HepG2 (cell line): Measurements from ENCODE around the gene MPZL3. TPM values are rescaled to one million over a fixed set of nuclear protein-coding genes. Genes with fewer than 3 reads are reported as not detected.

Source experiments
- AKAP8 ChIP-seq: sonication (generic); formaldehyde crosslinking; IDR thresholded peaks from 2 replicates; pipeline ENCODE4 v1.5.1; 2020; ENCODE audit warnings: mild to moderate bottlenecking, missing genetic modification reagents
- FOXJ3 ChIP-seq: sonication (generic); formaldehyde crosslinking; IDR thresholded peaks from 2 replicates; pipeline ENCODE4 v1.4.0; 2020; ENCODE audit warnings: missing genetic modification reagents, mild to moderate bottlenecking, borderline replicate concordance
- MLXIP ChIP-seq: sonication (generic); formaldehyde crosslinking; IDR thresholded peaks from 2 replicates; pipeline ENCODE4 v1.9.0; 2021; ENCODE audit warnings: missing genetic modification reagents, borderline replicate concordance
- NFYB ChIP-seq: sonication (generic); formaldehyde crosslinking; IDR thresholded peaks from 2 replicates; pipeline ENCODE4 v1.4.0; 2020; ENCODE audit warnings: missing genetic modification reagents
- PRDM15 ChIP-seq: sonication (generic); formaldehyde crosslinking; IDR thresholded peaks from 2 replicates; pipeline ENCODE4 v1.4.0; 2020; ENCODE audit warnings: missing genetic modification reagents
- REST ChIP-seq, 2 experiments: IDR thresholded peaks; 2 replicates each; pipeline ENCODE4 v1.6.1; 2011 to 2012; ENCODE audit warnings: low read length in 2 of 2, borderline replicate concordance in 1 of 2, low read depth in 1 of 2, mild to moderate bottlenecking in 1 of 2, moderate library complexity in 1 of 2
- ZGPAT ChIP-seq: IDR thresholded peaks from 2 replicates; pipeline ENCODE4 v1.6.1; 2016; ENCODE audit warnings: mild to moderate bottlenecking
- ZNF280D ChIP-seq: sonication (generic); formaldehyde crosslinking; IDR thresholded peaks from 2 replicates; pipeline ENCODE4 v1.5.1; 2020; ENCODE audit warnings: mild to moderate bottlenecking, missing genetic modification reagents
- ZNF550 ChIP-seq: sonication (generic); formaldehyde crosslinking; IDR thresholded peaks from 2 replicates; pipeline ENCODE4 v1.4.0; 2020; ENCODE audit warnings: mild to moderate bottlenecking, missing genetic modification reagents, borderline replicate concordance
- ZNF598 ChIP-seq: sonication (generic); formaldehyde crosslinking; IDR thresholded peaks from 2 replicates; pipeline ENCODE4 v1.5.1; 2020; ENCODE audit warnings: mild to moderate bottlenecking, missing genetic modification reagents, borderline replicate concordance
- polyA plus RNA-seq, 8 experiments: library from polyadenylated mRNA; depleted of rRNA in 3 of 8; stranded (reverse) in 7 of 8; unstranded in 1 of 8; fragments of >200 nt; fragmentation: Illumina TruSeq in 4 of 8; extraction: Trizol in 4 of 8; gene quantifications; 2 replicates each; pipeline versions ENCODE4 v1.2.1 to v1.2.3, GENCODE V29; 2011 to 2016; ENCODE audit warnings: low read depth in 4 of 8, missing spikeins in 1 of 8, mixed read lengths in 1 of 8; ENCODE audit not compliant: insufficient read depth in 1 of 8
- total RNA-seq, 5 experiments: library from RNA; depleted of rRNA; stranded (reverse); fragments of >200 nt; fragmentation: Illumina TruSeq; extraction: Trizol; gene quantifications; 2 replicates each; pipeline ENCODE4 v1.2.3, GENCODE V29; 2016; ENCODE audit warnings: low read depth in 1 of 5

MPZL3 gene
- total and polyA plus RNA-seq, 2 of the 13 experiments (the other 11 are each of a cell fraction or from before 2014, with no cell fraction given), result 5.3 to 9.3 TPM

- 0 out of 2 replicates have a peak, but pooled peaks have one; percentile 32 for TF ChIP-seq MLXIP (CRISPR knock-in tag)
- TF ChIP-seq ZGPAT (CRISPR knock-in tag), result peak; percentile 93
- TF ChIP-seq ZNF598, result 0 out of 2 replicates have a peak, but pooled peaks have one; percentile 19
- peak; percentile 31; the same call in 1 of the 2 replicates for TF ChIP-seq AKAP8
- TF ChIP-seq NFYB, result 0 out of 2 replicates have a peak, but pooled peaks have one; percentile 26
- TF ChIP-seq REST (IDR thresholded peaks at IDR 0.05; ENCODE audit: borderline replicate concordance in 1 of 2, low read depth in 1 of 2, low read length in 2 of 2), result no peak
- peak; percentile 72 for TF ChIP-seq FOXJ3 (CRISPR knock-in tag)
- TF ChIP-seq PRDM15, result peak; percentile 78
- TF ChIP-seq ZNF280D (CRISPR knock-in tag), result no peak
- 0 out of 2 replicates have a peak, but pooled peaks have one; percentile 82 for TF ChIP-seq ZNF550
Observed at GRCh38 chr11:118194835-118195627, 57.1 kb downstream of the MPZL3 start (continued).
